Glomerular visceral epithelial cell (primary cell): ENCODE results near the gene MYH7.
"Not testable (repeated sequence)": the region's sequence is repeated elsewhere in the genome, so short reads cannot be mapped to it uniquely, and the experiment has no call there.

Experiments
- DNase-seq: peaks from one replicate; pipeline ENCODE4 v3.0.0-alpha.2; 2016; ENCODE audit errors: extremely low spot score

Gene MYH7

GRCh38 chr14:23386266-23386657, 49.2 kb downstream of the MYH7 start:
- DNase-seq = not testable (repeated sequence)

- no peak for DNase-seq
These were observed 49.7 kb downstream of the MYH7 start for GRCh38 chr14:23385642-23386265.

GRCh38 chr14:23385244-23385641, 50.2 kb downstream of the MYH7 start:
- DNase-seq = no peak

GRCh38 chr14:23384364-23385080, 50.9 kb downstream of the MYH7 start:
- DNase-seq = no peak

GRCh38 chr14:23382731-23383440, 52.6 kb downstream of the MYH7 start:
- no peak for DNase-seq

GRCh38 chr14:23382276-23382675, 53.2 kb downstream of the MYH7 start:
- no peak for DNase-seq

GRCh38 chr14:23381871-23382270, 53.6 kb downstream of the MYH7 start:
- DNase-seq = no peak

GRCh38 chr14:23380976-23381375, 54.5 kb downstream of the MYH7 start:
- no peak for DNase-seq

GRCh38 chr14:23380197-23380914, 55.1 kb downstream of the MYH7 start:
- DNase-seq = no peak

- DNase-seq = peak; percentile 59
These were observed 55.9 kb downstream of the MYH7 start for GRCh38 chr14:23379366-23380196.

- DNase-seq = no peak
These were observed 56.7 kb downstream of the MYH7 start for GRCh38 chr14:23378612-23379220.

GRCh38 chr14:23377573-23378563, 57.6 kb downstream of the MYH7 start:
- DNase-seq = no peak

GRCh38 chr14:23377198-23377550, 58.3 kb downstream of the MYH7 start:
- no peak for DNase-seq

GRCh38 chr14:23376482-23377197, 58.8 kb downstream of the MYH7 start, which contains the start of gene CMTM5:
Gene CMTM5, plus strand, starts transcription at chr14:23377046. Its CDS starts 206 bp downstream, at chr14:23377252.
- no peak for DNase-seq

- DNase-seq = no peak
These were observed 59.8 kb downstream of the MYH7 start for GRCh38 chr14:23375527-23376251.

GRCh38 chr14:23373041-23373440, 62.4 kb downstream of the MYH7 start:
- no peak for DNase-seq

- DNase-seq = no peak
These were observed 63.0 kb downstream of the MYH7 start, which contains the start of gene IL25 for GRCh38 chr14:23372509-23372908. Gene IL25, plus strand, starts transcription at chr14:23372809.

GRCh38 chr14:23371865-23372264, 63.6 kb downstream of the MYH7 start:
- no peak for DNase-seq
